NCI-H2196 treated with DMSO at 0.1 percent for 48 hours (cell line): ENCODE measurements around the gene MORC3.
"Not testable (repeated sequence)": the region's sequence is repeated elsewhere in the genome, so short reads cannot be mapped to it uniquely, and the experiment has no call there.

Experiments
- DNase-seq: peaks from one replicate; lab custom pipeline; 2025; ENCODE audit not compliant: unreplicated experiment; lab: John Stamatoyannopoulos, UW

MORC3 gene

GRCh38 chr21:36321325-36322082 is 1.5 kb downstream of the MORC3 start:
- DNase-seq, result no peak

- DNase-seq, result no peak
Measured at GRCh38 chr21:36322083-36322424, 2.1 kb downstream of the MORC3 start.

GRCh38 chr21:36323032-36323431 is 3.0 kb downstream of the MORC3 start:
- DNase-seq, result no peak

DNA sequence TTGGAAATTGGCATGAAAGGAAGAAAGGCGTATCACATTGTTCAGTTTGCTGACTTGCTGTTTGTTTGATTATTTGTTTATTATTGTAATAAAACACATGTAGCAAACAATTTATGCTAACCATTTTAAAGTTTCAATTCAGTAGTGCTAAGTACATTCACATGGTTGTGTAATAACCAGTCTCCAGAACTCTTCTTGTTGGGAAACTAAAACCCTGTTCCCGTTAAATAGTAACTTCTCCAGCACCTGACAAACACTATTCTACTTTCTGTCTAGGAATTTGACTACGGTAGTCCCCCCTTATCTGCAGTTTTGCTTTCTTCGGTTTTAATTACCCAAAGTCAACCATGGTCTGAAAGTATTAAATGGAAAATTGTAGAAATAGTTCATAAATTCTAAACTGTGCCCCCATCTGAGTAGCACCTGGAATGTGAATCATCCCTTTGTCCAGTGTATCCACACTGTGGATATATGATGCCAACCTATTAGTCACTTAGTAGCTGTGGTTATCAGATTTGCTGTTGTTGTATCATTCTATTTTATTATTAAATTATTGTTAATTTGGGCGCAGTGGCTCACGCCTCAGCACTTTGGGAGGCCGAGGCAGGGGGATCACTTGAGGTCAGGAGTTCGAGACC is 5.5 kb downstream of the MORC3 start:
- DNase-seq, result no peak

GRCh38 chr21:36330904-36331303 is 10.9 kb downstream of the MORC3 start:
- no peak for DNase-seq

DNA sequence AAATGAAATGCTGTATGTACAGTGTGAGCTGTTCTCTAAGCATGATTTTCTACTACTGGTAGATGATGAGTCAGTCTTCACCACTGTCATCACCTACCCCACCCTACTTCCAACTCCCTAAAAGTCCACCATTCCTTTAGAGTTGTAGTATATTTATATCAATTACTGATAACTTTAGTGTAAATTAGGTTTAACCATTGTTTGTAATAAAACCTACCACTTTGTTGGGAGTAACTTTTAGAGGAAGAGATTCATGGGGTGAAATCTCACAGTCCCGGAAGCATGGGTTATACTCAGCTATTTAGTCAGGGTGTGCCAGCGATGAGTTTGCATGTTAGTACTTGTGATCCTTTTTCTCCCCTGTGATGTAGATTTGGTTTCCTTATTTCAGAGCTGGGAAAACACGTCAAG is 17.1 kb downstream of the MORC3 start:
- no peak for DNase-seq

DNA sequence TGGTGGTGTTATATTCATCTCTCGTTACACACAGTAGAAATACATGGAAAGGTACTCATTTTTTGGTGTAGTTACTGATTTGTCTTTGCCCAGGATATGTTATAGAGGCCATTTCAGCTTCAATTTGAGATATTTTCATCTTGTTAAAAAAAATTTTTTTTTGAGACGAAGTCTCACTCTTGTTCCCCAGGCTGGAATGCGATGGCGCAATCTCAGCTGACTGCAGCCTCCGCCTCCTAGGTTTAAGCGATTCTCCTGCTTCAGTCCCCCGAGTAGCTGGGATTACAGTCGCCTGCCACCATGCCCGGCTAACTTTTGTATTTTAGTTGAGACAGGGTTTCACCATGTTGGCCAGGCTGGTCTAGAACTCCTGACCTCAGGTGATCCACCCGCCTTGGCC is 19.0 kb downstream of the MORC3 start:
- no peak for DNase-seq

- not testable (repeated sequence) for DNase-seq
Measured at GRCh38 chr21:36342581-36342980, 22.6 kb downstream of the MORC3 start.

GRCh38 chr21:36344931-36345330 is 24.9 kb downstream of the MORC3 start:
- DNase-seq, result no peak

DNA sequence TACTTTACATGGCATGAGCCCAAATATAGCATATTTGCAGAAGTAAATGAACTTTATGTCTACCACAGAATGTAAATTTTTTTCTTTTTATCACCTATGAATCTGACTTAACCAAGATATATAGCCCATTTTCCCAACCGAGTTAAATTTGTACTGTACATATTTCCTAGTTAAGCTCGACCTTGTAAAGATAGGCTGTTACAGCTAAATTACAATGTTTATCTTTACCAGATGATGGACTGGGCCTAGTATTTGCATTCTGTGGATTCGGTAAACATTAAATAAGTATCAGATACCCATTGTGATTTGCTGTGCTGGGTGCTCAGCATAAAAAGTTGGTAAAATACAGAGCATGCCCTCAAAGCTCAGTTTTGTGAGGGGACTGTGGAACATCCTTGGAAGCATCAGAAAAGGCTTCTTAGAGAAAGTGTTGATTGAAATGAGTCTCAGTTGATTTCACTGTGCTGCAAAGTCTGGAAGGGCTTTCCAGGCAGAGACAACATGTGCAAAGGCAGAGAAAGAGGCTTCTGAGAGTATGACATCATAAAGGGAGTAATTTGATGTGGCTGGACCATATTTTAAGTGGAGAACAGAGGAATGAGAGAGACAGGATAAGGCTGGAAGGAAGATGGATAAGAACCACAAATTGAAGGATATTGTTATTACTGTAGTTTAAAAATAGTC is 27.4 kb downstream of the MORC3 start:
- DNase-seq, result no peak

DNA sequence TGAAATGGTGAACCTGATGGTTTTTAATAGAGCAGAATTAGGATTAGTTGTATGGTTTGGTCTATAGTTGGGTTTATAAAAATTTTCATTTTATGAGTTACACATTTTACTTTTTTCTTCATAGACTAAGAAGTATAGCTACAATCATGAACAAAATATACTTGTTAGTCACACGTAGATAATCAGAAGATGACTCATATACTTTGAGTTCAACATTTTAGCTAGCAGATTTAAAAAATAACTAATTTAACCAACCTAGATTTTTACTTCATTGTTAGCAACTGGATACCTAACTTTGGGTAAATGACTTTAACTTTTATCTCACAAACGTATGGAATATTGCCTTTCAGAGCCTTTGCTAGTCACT is 27.9 kb downstream of the MORC3 start:
- no peak for DNase-seq

DNA sequence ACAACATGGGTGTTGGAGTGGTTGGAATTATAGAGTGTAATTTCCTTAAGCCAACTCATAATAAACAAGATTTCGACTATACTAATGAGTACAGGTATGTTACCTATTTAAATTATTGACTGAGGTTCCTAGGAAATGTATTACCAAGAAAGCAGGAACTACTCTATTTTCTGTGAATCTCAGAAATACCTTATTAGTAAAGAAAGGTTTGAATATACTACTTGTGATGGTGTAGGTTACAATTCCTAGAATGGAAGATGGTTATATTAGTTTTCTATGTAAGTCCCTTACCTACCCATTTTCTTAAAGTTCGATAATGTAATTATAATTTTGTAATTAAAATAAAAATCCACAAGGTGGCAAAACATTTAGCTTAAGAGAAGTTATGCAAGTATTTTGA is 29.3 kb downstream of the MORC3 start:
- DNase-seq, result no peak

DNA sequence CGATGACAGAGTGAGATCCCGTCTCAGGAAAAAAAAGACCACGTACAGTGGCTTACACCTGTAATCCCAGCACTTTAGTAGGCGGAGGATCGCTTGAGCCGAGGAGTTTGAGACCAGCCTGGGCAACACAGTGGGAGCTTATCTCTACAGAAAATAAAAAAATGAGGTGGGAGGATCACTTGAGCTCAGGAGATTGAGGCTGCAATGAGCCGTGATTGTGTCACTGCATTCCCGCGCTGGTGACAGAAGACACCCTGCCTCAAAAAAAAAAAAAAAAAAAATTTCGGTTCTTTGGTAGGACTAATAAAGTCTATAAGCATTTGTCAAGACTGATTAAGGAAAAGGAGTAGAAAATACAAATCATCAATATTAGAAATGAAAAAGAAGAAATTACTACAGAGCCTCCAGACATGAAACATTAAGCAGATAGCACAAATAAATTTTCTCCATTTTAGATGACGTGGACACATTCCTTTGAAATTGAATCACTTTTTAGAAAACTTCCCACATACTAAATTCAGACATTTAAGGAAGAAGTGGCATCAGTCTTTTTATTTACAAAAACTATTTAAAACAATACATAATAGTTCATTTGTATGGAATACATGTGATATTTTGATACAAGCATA is 30.4 kb downstream of the MORC3 start:
- DNase-seq, result no peak

DNA sequence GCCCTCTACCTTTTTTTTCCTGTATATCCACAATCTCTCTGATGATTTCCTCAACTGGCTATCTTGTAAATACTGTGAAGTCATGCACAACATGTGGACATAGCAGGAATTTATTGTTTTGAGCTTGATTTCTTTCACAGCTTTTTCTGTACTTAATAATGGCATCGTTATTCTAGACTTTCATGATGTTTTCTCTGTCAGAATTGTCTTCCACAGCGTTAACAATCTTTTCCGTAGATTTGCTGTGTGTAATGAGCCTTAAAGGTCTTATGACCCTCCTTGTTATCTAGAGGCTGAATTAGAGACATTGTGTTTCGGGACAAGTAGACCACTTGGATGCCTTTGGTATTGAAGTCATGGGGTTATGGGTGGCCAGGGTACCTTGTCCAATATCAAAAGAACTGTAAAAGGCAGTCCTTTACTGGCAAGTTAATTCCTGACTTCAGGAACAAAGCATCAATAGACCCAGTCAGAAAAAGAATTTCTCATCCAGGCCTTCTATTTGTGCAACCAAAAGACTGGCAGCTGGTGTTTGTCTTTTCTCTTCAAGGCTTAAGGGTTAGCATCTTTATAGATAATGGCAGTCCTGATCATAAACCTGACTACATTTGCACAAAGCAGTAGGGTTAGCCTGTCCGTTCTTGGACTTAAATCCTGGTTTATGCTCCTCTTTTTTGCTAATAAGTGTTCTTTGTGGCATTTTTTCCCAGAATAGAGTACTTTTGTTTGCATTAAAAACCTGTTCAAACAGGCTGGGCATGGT is 35.1 kb downstream of the MORC3 start:
- no peak for DNase-seq

GRCh38 chr21:36355868-36356267 is 35.9 kb downstream of the MORC3 start:
- DNase-seq, result no peak

GRCh38 chr21:36359185-36359584 is 39.2 kb downstream of the MORC3 start:
- DNase-seq, result no peak

- DNase-seq, result no peak
Measured at GRCh38 chr21:36369064-36369685, 49.2 kb downstream of the MORC3 start.

DNA sequence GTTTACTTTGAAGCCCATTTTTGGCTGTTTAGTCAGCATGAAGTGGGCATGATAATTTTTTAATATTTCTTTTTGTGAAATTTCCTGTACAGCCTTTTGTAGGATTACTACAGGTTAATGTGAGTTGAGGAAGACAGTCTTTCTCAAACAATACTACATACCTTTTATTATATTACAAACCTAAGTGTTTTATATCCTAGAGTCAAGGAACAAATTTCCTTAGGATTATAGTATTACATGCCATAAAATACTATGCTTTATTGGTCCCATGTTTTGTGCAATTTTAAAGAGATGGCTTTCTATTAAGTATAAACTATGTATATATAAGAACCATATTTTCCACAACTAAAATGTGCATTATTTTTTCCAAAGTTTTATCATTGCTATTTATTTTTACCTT is 56.0 kb downstream of the MORC3 start:
- DNase-seq, result no peak

- DNase-seq, result no peak
Measured at GRCh38 chr21:36377391-36377842, 57.4 kb downstream of the MORC3 start.

DNA sequence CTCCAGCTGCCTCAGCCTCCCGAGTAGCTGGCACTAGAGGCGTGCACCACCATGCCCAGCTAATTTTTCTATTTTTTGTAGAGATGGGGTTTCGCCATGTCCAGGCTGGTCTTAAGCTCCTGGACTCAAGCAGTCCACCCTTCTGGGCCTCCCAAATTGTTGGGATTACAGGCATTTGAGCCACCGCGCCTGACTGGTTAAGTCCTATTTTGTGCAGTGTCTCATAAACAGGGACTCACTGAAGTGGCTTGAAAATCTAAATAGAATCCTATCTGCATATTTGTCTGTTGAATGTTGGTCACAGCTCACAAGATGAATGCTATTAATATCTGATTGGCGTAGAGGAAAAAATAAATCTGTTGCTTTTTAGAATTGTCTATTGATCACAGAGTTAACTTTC is 59.3 kb downstream of the MORC3 start:
- no peak for DNase-seq
